EH (cell line): Measurements from ENCODE around the gene CNN3.

Experiments used
- DNase-seq: peaks from one replicate; pipeline ENCODE4 v3.0.0-alpha.2; 2015; ENCODE audit warnings: low read depth

Gene CNN3

GRCh38 chr1:94926915-94927404 lies at the start of gene CNN3:
Gene CNN3 (minus strand): TSS chr1:94927110. CDS start chr1:94926894, 216 bp downstream.
- DNase-seq, result peak; percentile 95

DNA sequence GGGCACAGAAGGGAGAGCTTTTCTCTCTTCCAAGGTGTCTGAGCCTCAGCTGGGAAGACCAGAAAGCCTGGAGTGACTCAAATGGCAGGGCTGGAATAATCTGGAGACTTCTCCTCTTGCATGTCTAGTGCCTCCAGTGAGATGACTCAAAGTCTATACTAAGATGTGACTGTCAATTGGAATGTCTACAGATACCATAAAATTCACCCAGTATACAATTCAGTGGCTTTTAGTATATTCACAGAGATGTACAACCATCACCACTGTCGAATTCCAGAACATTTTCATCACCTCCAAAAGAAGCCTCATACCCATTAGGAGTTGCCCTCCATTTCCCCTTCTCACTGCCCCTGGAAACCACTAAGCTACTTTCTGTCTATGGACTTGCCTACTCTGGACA lies 47.9 kb upstream of the CNN3 start:
- peak; percentile 98 for DNase-seq

GRCh38 chr1:94974241-94974640 lies 47.3 kb upstream of the CNN3 start:
- DNase-seq, result peak; percentile 83

GRCh38 chr1:94973309-94973922 lies 46.5 kb upstream of the CNN3 start:
- DNase-seq, result peak; percentile 33

DNA sequence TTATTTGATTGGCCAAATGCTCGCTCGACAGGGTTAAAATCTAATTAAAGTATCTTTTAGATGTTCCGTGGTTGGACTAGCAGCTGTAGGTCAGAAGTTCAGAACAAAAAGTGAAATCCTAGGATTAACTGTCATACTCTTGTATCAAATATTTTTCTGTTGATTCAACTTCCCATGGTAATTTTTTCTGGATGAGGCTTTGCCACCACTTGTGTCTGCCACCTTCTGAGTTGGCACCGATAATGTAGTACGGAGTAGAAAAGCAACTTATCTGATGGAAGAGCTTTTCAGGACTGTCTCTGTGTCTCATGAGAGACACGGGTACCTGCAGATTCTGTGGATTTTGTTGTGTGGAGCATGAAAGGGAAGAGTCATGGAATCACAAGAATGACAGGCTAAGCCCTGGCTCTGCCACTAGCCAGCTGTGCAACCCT lies 44.6 kb upstream of the CNN3 start:
- DNase-seq, result peak; percentile 93

GRCh38 chr1:94970783-94971182 lies 43.9 kb upstream of the CNN3 start:
- peak; percentile 31 for DNase-seq

GRCh38 chr1:94969137-94969536 lies 42.2 kb upstream of the CNN3 start:
- DNase-seq, result no peak

DNA sequence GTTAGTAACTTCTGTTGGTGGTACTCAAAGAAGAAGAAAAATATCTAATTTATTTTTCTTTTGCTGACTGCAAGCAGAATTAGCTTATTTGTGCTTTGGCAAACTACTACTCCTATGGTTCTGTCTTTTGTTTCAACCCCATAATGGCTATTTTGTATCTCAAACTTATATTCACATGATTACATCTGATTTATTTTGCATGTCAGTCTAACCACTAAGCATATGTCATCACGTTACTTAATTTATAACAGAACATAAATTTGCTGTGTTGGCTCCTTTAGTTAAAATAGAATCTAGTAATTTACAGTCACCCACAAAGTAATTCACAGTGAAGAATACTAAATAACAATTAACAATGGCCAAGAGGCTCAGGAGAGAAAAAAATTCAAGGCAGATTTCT lies 39.1 kb upstream of the CNN3 start:
- DNase-seq, result no peak

DNA sequence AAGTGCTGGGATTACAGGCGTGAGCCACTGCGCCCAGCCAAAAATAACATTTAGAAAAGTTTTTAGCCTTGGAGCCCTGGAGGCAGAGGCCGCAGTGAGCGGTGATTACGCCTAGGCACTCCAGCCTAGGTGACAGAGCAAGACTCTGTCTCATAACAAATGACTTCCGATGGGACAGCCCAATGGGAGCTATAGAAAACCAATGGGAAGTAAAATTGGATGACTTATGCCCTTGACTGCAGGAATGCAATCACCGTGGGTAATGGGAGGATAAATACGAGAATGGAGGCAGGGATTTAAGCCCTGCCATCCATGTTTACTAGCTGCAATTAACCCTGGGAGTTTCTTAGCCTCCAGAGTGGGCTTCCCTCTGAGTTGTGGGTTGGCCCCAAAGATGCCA lies 37.0 kb upstream of the CNN3 start:
- DNase-seq, result no peak

DNA sequence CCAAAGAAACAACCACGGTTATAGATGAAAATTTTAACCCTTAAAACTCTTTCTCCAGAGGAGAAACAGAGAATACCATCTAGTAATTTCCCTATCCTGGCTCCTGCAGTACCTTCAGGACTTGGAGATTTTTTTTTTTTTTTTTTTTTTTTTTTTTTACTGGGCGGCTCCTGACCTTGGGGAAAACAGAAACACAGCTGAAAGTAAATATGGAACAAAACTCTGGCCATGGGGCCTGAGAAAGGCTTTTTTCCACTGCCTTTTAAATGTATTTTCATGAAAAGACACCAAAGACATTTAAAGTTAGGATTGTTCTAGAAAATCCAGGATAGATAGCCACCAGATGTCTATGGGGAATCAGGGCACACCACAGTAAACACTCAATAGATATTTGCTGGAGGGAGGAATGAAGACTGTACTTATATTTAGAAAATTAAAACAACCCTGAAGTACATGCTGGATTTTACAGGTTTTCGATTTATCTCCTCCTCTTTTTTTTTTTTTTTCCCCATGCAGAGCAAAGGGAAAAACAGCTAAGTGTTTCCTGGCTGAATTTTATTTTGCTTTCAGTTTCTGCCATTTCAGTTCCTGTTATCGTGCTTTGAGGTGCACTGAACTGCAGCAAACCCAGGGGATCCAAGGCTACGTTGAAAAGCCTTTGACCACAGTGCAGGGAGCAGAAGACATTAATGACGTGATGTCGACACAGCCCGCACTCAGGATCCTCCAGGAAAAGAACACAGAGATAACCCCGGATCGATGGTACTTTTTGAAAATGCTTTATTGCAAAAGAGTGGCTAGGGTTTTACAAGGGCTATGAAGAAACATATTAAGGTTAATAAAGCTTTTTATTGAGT lies 35.7 kb upstream of the CNN3 start:
- DNase-seq, result peak; percentile 64

GRCh38 chr1:94961988-94962387 lies 35.1 kb upstream of the CNN3 start:
- no peak for DNase-seq

GRCh38 chr1:94961582-94961981 lies 34.7 kb upstream of the CNN3 start:
- DNase-seq, result no peak

- DNase-seq, result no peak
Observed at GRCh38 chr1:94958081-94958480, 31.2 kb upstream of the CNN3 start.

DNA sequence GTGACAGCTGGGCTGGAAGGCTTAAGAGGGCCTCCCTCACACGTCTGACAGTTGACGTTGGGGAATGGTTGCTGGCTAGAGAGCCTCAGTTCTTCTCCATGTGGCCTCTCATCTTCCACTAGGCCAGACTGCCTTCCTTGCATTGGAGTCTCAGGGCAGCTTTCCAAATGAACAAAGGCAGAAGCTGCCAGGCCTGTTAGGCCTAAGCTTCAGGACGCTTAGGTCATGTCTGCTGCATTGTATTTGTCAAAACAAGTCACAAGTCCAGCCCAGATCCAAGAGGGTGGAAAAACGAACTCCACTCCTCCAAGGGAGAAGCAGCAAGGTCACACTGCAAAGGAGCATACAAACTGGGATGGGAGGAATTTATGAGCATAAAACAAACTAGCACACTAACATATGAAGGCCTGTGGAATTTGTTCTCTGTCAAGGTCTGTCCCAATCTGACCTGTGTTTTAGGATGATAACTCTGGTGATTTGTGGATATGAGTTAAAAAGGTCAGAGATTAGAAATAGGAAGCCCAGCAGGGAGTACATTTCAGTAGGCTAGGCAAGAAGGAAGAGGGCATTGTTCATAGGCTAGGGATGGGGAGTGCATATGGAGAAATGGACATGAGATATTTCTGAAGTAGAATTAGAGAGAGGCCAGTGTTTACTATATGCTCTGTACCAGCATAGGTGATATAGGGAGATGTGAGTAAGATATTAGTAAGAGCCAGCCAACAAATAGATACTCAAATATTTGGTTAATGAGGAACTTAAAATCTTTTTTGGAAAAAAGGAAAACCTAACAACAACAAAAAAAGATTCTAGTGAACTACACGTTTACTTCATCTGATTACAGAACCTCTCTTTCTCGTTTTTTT lies 29.1 kb upstream of the CNN3 start:
- DNase-seq, result peak; percentile 33

GRCh38 chr1:94954263-94955220 lies 27.6 kb upstream of the CNN3 start:
- no peak for DNase-seq

- peak; percentile 45 for DNase-seq
Observed at GRCh38 chr1:94953746-94954145, 26.8 kb upstream of the CNN3 start.

- no peak for DNase-seq
Observed at GRCh38 chr1:94953107-94953506, 26.2 kb upstream of the CNN3 start.

- DNase-seq, result no peak
Observed at GRCh38 chr1:94952539-94952938, 25.6 kb upstream of the CNN3 start.

DNA sequence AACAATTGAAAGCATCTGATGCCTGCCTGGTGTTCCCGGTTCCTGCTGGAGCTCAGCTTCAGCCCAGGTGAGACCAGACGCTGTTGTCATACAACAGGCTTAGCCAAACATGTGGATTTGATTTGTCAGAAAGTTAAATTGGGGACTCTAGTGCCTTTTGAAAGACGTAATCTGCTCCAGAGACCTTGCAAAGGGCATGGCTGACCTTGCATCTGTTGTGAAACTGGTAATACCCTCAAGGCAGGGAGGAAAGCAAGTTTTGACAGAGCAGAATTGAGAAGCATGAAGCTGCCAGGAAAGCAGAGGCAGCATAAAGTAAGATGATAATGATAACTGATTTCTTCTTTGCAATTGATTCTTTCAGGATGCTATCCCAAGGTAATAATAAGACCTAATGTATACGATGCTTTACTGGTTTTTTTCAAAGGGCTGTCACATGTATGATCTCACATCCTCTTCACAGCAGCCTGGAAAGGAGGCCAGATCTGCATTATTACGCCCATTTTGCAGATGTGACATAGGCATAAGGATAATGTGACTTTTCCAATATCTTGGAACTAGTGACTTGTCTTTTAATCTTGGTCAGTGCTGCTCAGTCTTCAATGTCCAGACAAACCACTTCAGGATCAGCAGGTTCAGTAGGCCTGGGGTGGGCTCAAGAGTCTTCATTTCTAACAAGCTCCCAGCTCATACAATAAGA lies 24.7 kb upstream of the CNN3 start:
- DNase-seq, result peak; percentile 46

- DNase-seq, result peak; percentile 34
Observed at GRCh38 chr1:94951046-94951445, 24.1 kb upstream of the CNN3 start.
